CD1c-positive myeloid dendritic cell (primary cell): ENCODE data around the gene B4GALT1.

Source experiments
- DNase-seq: peaks from one replicate; pipeline ENCODE4 v3.0.0-alpha.2; 2016; ENCODE audit errors: extremely low spot score

Gene B4GALT1

GRCh38 chr9:33139421-33140228, 27.5 kb downstream of the B4GALT1 start:
- no peak for DNase-seq

DNA sequence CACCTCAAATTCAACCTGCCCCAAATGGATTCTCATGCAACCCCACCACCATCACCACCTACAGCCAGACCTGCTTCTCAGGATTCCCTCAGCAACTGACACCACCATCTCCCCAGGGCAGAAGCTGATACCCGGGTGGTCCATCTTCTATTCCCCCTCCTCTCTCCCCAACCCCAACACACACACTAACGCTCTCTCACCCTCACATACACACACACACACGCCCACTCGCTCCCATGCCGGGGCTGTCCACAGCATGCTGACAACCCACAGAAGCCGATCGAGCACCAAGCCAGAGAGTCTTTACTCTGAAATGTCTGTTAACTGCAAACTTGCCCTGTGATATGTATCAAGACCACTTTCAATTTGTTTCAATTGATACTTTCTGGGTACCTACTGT, 28.4 kb downstream of the B4GALT1 start:
- DNase-seq: no peak

GRCh38 chr9:33137781-33138264, 29.3 kb downstream of the B4GALT1 start:
- no peak for DNase-seq

DNA sequence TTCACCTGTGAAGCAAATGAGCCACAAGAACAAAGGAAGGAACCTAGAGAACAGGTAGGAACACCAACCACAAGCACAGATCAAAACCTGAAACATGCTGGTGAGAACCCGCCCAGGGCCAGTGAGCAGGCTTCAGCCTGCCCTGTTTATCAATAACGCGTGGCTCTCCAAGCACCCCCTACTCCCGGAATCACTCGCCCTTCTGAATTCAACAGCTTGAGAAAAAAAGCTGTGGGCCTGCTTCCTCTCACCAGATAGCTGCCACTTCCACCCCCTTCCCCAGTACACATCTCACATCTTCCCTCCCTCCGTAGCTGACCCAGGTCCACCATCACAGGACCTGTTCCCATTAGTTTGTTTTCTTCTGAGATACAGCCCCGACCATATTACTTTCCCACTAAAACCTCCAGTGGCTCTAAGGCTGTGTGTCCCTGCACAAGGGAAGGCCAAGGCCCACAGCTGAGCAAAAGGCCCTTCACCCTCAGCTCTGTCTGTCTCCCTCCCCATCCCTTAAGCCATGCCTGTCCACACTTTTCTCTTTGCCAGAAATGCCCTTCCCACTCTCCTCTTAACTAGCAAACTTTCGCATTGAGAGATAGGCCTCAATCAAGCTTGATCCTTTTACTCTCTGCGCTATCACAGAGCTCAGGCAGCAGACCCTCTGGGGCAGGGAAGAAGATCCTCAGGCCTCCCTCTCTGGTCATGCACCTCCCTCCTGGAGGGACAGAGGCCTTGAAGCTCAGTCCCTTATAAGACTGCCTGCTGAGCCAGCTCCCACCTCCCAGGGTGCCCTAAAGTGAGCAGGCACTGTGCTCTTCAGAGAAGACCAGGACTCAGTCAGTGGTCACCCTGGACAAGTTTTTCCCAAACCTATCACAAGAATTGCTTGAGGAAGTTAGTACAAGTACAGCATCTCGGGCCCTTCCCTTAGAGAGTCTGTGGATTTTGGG, 30.1 kb downstream of the B4GALT1 start:
- DNase-seq: no peak

DNA sequence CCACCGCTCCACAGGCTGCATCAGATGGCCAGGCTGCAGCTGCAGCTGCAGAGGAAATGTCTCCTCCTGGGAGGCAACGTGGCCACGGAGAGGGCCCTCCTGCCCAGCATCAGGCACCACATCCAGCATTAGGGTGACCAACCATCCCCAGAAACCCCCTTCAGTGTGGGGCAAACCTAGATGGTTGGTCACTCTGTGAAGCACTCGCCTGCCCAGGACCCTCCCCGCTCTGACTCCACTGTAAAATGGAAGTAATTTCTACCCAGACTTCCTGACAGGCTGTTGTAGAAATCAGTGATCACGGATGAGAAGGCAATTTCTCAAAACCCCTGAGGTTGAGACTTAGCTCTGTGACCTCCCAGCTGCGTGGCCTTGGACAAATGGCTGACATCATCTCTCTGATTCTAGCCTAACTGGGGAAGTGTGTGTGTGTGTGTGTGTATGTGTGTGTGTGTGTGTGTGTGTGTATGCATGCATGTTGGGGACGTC, 31.6 kb downstream of the B4GALT1 start:
- peak; percentile 52 for DNase-seq

DNA sequence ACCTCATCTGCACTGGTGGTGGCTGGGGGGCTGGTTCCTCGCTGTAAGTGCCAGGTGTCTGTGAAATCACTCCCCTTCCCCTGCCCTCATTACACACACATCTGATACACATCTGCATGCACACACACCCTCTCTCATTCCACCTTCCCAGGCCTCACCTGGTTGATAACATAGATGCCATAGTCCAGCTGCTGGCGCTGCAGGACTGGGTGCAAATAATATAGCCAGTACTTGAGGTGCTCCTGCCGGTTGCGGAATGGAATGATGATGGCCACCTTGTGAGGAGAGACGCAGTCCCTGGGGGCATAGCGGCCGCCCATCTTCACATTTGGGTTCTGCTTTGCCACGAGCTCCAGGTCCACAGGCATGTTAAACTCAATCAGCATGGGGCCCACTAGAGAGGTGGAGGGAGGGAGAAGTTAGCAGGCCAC, 32.1 kb downstream of the B4GALT1 start:
- no peak for DNase-seq

DNA sequence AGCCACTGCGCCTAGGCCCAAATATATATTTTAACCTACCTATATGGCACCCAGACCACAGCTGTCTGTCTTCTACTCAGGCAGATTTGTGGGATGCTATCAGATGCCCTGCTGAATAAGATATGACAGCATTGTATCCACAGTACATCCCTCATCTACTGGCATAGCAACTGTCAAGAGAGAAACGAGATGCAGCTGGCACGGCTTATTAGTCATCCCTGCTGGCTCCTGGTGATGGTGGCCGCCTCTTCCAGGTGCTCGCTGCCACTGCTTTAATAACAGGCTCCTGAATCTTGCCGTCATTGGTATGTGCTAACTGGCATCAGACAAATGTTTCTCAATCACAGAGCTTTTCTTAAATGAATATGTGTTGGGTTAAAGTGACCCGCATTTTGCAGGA, 34.0 kb downstream of the B4GALT1 start:
- no peak for DNase-seq

GRCh38 chr9:33131790-33132772, 35.1 kb downstream of the B4GALT1 start:
- DNase-seq: no peak

DNA sequence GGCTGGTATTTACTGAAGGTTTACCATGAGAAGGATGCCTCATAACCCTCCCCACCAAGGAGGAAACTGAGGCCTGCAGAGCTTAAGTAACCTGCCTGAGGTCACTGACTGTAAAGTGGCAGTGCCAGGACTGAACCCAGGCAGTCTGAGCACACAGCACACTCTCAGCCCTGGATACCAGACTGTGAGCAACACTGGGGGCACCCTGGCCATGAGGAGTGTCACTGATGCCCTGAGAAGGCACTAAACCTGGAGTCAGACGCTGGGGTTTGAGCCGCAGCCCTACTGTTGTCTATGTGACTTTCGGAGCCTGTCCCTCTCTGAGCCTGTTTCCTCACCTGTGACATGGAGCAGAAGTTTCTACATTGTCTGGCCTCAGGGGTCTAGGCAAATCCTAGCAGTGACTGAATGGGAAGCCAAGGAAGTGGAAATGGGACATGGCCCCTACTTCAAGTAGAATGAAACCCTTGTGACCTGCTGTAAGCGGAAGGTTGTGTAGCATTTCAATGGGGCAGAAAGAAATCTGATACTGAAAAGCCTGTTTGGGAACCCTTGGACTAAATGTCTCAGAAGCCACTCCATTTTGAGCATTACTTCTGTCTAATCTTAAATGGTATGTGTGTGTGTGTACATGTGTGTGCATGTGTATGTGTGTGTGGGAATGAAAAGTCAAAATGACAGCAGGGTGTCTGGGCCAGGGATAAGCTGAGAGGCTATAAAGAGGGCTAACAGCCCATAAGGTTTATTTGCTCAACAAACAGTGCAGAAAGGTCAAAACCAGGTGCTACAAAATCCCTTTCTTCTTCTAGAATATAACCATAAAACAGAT, 36.0 kb downstream of the B4GALT1 start:
- DNase-seq: no peak

GRCh38 chr9:33129886-33130881, 37.0 kb downstream of the B4GALT1 start:
- peak; percentile 73 for DNase-seq

GRCh38 chr9:33129251-33129885, 37.8 kb downstream of the B4GALT1 start:
- DNase-seq: no peak

GRCh38 chr9:33128570-33128969, 38.6 kb downstream of the B4GALT1 start:
- no peak for DNase-seq

DNA sequence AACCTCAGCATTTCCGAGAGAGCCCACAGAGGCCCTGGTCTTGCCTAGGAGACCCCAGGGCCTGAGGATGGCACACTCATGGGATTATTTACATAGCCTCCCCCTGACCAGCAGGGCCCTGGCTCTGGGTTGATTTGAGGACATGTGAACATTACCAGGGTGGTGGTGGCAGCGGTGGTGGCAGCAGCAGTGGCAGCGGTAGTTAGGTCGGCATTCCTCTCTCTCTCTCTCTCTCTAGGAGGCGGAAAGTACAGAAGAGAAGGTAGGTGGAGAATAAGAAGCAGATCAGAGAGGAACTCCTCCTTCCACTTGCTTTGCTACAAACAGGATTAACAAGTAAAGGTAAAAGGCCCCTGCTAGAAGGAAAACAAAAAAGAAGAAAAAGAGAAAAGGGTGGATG, 39.3 kb downstream of the B4GALT1 start:
- no peak for DNase-seq

DNA sequence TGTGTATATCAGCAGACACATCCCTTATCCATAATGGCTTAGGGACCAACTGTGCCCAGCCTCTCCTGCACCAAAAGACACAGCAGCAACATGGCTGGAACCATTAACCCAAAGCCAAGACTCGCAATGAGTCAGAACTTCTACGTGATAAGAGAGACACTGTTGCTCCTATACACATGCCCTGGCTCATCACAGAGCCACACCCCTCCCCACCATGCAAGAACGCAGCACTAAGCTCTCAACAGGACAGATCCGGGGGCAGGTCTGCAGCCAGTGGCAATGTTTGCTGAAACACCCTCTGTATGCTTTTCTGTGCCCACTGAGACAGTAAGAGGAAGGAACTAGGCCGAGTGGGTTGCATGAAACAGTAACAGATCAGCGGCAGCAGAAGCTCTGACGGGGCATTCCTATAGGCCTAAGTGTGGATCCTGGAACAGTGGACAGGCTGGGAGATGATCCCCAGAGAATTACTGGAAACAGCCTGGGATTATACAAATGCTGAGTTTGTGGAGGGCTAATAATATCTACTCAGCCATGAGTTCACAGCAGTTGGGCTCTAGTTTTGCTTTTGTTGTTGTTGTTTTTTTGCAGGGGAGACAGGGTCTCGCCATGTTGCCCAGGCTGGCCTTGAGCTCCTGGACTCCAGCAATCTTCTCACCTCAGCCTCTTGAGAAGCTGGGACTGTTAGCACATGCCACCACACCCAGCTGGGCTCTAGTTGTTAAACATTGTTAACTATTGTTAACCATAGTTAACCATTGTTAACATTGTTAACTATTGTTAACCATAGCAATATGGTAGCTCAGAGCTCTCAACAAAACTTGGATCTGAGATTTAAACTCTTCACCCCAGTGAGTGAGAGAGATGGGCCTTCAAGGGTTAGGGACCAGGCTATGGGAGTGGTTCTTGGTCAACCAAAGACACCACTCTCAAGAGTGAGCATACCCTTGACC, 41.0 kb downstream of the B4GALT1 start:
- peak; percentile 73 for DNase-seq

DNA sequence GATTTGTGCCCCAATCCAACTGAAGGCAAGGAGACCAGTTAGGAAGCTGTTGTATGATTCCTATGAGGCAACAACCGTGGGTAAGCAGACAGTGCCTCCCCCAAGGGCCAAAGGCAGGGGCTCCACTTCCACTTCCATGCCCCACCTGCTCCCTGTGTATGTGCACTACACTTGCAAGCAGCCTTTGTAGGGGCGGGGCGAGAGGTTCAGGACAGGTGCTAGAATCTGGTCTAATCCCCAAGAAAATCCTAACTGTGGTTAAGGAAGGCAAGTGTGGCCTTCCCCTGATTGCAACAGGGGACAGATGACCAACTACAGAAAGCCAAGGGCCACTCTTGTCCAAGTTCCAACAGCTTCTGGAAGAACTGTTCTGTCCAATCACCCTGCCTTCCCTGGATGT, 41.7 kb downstream of the B4GALT1 start:
- no peak for DNase-seq

GRCh38 chr9:33124751-33125381, 42.3 kb downstream of the B4GALT1 start:
- no peak for DNase-seq

- no peak for DNase-seq
Observed at GRCh38 chr9:33124046-33124445, 43.1 kb downstream of the B4GALT1 start.
